GM23248 (cell line): ENCODE data around the gene ZNF236.

ENCODE experiments used
- EZH2 ChIP-seq: fragments of 200-600 bp; sonication (generic); IDR thresholded peaks from 2 replicates; pipeline ENCODE4 v1.6.1; 2018; ENCODE audit warnings: antibody characterized with exemption, mild to moderate bottlenecking; ENCODE audit not compliant: insufficient read depth, poor library complexity, severe bottlenecking
- EZH2phosphoT487 ChIP-seq: fragments of 200-600 bp; sonication (generic); IDR thresholded peaks from 2 replicates; pipeline ENCODE4 v1.6.1; 2018; ENCODE audit warnings: antibody characterized with exemption, moderate library complexity, mild to moderate bottlenecking, low read depth; ENCODE audit not compliant: insufficient read depth

- no peak for TF ChIP-seq EZH2phosphoT487
- no peak for TF ChIP-seq EZH2
These were observed 187.3 kb downstream of the ZNF236 start for GRCh38 chr18:77009675-77010074.
